Colonic mucosa (tissue), 4 donors: ENCODE measurements around the gene AUTS2. TPM values are rescaled to one million over a fixed set of nuclear protein-coding genes. Genes with fewer than 3 reads are reported as not detected.

Source experiments
- DNase-seq: peaks from one replicate; pipeline ENCODE4 v3.0.0-alpha.2; 2020
- H3K27ac ChIP-seq: fragments of 200-600 bp; one replicate; pipeline ENCODE4 v1.8.0; 2021
- H3K27me3 ChIP-seq: fragments of 200-600 bp; one replicate; pipeline ENCODE4 v1.8.0; 2021
- H3K36me3 ChIP-seq: fragments of 200-600 bp; one replicate; pipeline ENCODE4 v1.8.0; 2021
- H3K4me1 ChIP-seq: fragments of 200-600 bp; one replicate; pipeline ENCODE4 v1.8.0; 2021; ENCODE audit warnings: mild to moderate bottlenecking
- H3K4me3 ChIP-seq: fragments of 200-600 bp; one replicate; pipeline ENCODE4 v1.8.0; 2021
- H3K9ac ChIP-seq, 2 donors: one replicate each; pipeline ENCODE4 v1.7.0; 2013; ENCODE audit warnings: control low read depth in 2 of 2, low read depth in 2 of 2, low read length in 2 of 2
- H3K9me3 ChIP-seq: fragments of 200-600 bp; one replicate; pipeline ENCODE4 v1.8.0; 2021
- intact Hi-C: fragments of 100-400 bp; cut with DNase I; formaldehyde crosslinking; loops from one replicate; pipeline ENCODE4 v1.14.1; 2022
- total RNA-seq, 2 donors: library from RNA; stranded (reverse); fragmentation: NEBNext Ultra II Directional in 1 of 2; extraction: Animal tissue kit (Norgen Biotek cat#: 25700) in 1 of 2; gene quantifications; one replicate each; pipeline ENCODE4 v1.2.1, GENCODE V29; 2021
- TF ChIP-seq, protein P1 (sequence below): fragments of 200-600 bp; IDR thresholded peaks from one replicate; pipeline ENCODE4 v1.8.0; 2022; ENCODE audit warnings: antibody characterized with exemption, mild to moderate bottlenecking
- donor health status: healthy.
- donor health status: DM: no; HTN: no; CAD: no.
- donor health status: DM: no; HTN: no; CAD: no.

AUTS2 gene
- total RNA-seq, 2 donors from 2014 or later, result 39.8 to 42.3 TPM

DNA sequence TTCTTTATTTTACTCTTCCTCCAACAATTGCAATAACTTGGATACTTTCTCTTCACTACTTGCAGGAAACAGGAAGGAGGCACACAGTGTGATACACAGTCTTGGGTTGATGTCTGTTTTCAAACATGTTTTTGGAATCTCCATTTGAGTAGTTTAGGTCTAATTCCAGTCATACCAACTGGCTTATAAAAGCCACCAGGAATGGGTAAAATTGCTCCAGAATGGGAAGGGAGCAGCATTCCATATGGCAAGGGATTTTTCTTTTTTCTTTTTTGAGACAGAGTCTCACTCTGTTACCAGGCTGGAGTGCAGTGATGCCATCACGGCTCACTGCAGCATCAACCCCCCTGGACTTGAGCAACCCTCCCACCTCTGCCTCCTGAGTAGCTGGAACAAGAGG lies 988.5 kb downstream of the AUTS2 start:
- Histone ChIP-seq H3K27me3 (no peaks in the 10 kb centered on the region), H3K27ac (no peak overlapping the region), H3K9ac (no peak overlapping the region), H3K36me3 (no peaks in the 10 kb centered on the region), H3K4me1 (peaks cover 3% of the 10 kb centered on the region), H3K9me3 (no peaks in the 10 kb centered on the region), H3K4me3 (no peak overlapping the region)
- TF ChIP-seq, protein P1, sequence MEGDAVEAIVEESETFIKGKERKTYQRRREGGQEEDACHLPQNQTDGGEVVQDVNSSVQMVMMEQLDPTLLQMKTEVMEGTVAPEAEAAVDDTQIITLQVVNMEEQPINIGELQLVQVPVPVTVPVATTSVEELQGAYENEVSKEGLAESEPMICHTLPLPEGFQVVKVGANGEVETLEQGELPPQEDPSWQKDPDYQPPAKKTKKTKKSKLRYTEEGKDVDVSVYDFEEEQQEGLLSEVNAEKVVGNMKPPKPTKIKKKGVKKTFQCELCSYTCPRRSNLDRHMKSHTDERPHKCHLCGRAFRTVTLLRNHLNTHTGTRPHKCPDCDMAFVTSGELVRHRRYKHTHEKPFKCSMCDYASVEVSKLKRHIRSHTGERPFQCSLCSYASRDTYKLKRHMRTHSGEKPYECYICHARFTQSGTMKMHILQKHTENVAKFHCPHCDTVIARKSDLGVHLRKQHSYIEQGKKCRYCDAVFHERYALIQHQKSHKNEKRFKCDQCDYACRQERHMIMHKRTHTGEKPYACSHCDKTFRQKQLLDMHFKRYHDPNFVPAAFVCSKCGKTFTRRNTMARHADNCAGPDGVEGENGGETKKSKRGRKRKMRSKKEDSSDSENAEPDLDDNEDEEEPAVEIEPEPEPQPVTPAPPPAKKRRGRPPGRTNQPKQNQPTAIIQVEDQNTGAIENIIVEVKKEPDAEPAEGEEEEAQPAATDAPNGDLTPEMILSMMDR, result no peak
- intact Hi-C loops, result no loop called here
- no peak for DNase-seq

DNA sequence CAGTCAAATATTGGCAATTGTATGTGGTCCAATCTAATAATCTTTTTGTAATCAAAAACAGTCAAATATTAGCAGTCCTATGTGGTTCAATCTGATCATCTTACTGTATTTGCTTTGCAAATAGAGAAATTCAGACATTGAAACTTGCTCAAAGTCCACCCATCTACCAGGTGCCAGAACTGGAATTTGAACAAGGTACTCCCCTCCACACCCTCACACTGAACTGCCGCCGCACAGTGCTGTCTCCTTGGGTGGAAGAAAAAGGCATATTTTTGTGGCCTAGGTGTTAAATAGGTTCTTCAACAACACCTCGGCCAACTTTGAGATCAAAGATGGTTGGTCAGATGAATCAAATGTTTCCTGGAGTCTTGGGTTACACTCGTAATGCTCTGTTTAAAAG lies 989.5 kb downstream of the AUTS2 start:
- DNase-seq, result peak; percentile 64
- TF ChIP-seq, protein P1, result no peak
- Histone ChIP-seq H3K4me1 (peaks cover 3% of the 10 kb centered on the region), H3K9me3 (no peaks in the 10 kb centered on the region), H3K27me3 (no peaks in the 10 kb centered on the region), H3K36me3 (no peaks in the 10 kb centered on the region), H3K9ac (no peak overlapping the region), H3K27ac (no peak overlapping the region), H3K4me3 (no peak overlapping the region)
- intact Hi-C loops, result no loop called here

DNA sequence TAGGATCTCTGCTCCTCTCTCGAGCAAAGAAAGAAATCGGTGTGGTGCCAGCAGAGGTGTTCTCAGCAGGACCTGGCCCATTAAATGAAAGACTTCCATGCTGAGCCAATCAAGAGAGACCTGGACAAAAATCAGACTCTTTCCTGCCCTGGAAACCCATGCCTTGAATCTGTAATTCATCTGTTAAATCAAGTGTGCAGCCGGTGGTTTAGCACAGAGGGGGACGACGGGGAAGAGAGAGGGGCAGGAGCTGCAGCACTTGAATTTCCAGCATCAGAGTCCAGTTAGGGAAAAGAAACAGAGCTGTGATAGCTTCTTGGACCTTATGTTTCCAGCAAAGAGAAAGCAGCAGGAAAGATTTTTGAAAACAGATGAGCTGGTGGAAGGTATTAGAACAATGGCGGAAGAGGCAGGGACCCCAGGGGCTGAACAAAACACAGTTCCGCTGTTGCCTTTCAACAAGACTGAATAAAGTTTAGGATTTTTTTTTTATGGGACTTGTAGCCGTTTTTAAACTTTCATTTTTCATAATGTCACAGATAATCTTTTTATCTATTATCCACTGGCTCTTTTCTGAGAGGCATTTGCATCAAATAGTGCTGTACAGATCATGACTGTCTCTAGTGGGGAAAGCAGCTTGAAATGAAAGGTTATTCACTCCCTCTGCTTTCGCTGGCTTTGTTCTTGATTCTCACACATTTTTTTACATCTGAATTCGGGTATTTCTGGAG lies 990.1 kb downstream of the AUTS2 start:
- no peaks in the 10 kb centered on the region for H3K36me3 ChIP-seq
- H3K27me3 ChIP-seq, result no peaks in the 10 kb centered on the region
- peaks cover 3% of the 10 kb centered on the region for H3K4me1 ChIP-seq
- DNase-seq, result no peak
- H3K9me3 ChIP-seq, result no peaks in the 10 kb centered on the region
- no peak overlapping the region for H3K4me3 ChIP-seq
- no peak overlapping the region for H3K27ac ChIP-seq
- TF ChIP-seq, protein P1, result no peak
- intact Hi-C loops, result no loop called here
- H3K9ac ChIP-seq, result no peak overlapping the region

DNA sequence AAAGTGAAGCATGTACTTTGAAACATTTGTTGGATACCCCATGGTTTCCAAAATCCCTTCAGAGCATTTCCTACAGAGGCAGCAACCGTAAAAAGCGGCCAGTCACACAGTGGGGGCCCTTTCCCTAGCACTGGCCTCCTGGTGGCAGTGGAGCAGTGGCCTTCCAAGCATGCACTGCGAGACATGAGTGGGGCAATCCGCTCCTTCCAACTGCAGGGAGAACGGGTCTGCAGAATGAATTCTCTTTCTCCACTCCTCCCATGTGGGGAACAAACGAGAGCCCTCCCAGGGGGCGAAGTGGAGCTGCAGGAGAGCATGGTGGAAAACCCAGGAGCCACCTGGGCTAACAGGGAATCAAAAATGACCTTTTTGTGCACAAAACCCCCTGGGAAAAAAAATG lies 990.7 kb downstream of the AUTS2 start:
- Histone ChIP-seq H3K36me3 (no peaks in the 10 kb centered on the region), H3K9ac (no peak overlapping the region), H3K4me3 (no peak overlapping the region), H3K9me3 (no peaks in the 10 kb centered on the region), H3K4me1 (peaks cover 3% of the 10 kb centered on the region), H3K27me3 (no peaks in the 10 kb centered on the region), H3K27ac (no peak overlapping the region)
- intact Hi-C loops, result no loop called here
- TF ChIP-seq, protein P1, result no peak
- no peak for DNase-seq

DNA sequence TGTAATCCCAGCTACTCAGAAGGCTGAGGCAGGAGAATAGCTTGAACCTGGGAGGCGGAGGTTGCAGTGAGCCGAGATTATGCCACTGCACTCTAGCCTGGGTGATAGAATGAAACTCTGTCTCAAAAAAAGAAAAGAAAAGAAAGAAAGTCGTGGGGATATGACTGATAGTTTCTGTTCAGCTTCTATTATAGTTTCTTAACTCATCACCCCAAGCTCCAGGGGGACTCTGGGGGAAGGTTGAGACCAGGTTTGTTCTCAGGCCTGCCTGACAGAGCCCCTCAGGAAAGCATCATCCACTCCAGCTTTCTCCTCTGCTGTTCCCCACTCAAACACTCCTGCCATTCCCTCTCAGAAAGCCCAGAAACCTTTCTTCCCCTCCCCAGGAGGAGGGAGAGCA lies 991.3 kb downstream of the AUTS2 start:
- H3K36me3 ChIP-seq, result no peaks in the 10 kb centered on the region
- intact Hi-C loops, result no loop called here
- no peak overlapping the region for H3K9ac ChIP-seq
- H3K27ac ChIP-seq, result peak overlapping the region; percentile 61
- no peak for DNase-seq
- no peaks in the 10 kb centered on the region for H3K9me3 ChIP-seq
- peaks cover 3% of the 10 kb centered on the region for H3K4me1 ChIP-seq
- TF ChIP-seq, protein P1, result no peak
- H3K4me3 ChIP-seq, result no peak overlapping the region
- H3K27me3 ChIP-seq, result no peaks in the 10 kb centered on the region
